Fibroblast of skin of back (primary cell): Measurements from ENCODE around the gene MCF2L.

ENCODE experiments used
- DNase-seq: peaks from one replicate; pipeline ENCODE4 v3.0.0-alpha.2; 2013

The MCF2L gene

GRCh38 chr13:112997188-112998130 lies 28.4 kb downstream of the MCF2L start:
- DNase-seq = no peak

GRCh38 chr13:112998521-112999280 lies 29.7 kb downstream of the MCF2L start:
- DNase-seq = no peak

GRCh38 chr13:112999414-113000177 lies 30.6 kb downstream of the MCF2L start:
- no peak for DNase-seq

GRCh38 chr13:113000575-113000974 lies 31.6 kb downstream of the MCF2L start:
- DNase-seq = no peak

GRCh38 chr13:113001241-113002140 lies 32.5 kb downstream of the MCF2L start:
- DNase-seq = peak; percentile 40

GRCh38 chr13:113002206-113002912 lies 33.3 kb downstream of the MCF2L start:
- DNase-seq = no peak

- DNase-seq = no peak
Observed at GRCh38 chr13:113002913-113003290, 33.9 kb downstream of the MCF2L start.

- no peak for DNase-seq
Observed at GRCh38 chr13:113004126-113004525, 35.1 kb downstream of the MCF2L start.

GRCh38 chr13:113005076-113005865 lies 36.3 kb downstream of the MCF2L start:
- DNase-seq = no peak

GRCh38 chr13:113005997-113006396 lies 37.0 kb downstream of the MCF2L start:
- DNase-seq = no peak

- no peak for DNase-seq
Observed at GRCh38 chr13:113006660-113007059, 37.6 kb downstream of the MCF2L start.

GRCh38 chr13:113008851-113009250 lies 39.8 kb downstream of the MCF2L start:
- no peak for DNase-seq

- DNase-seq = no peak
Observed at GRCh38 chr13:113009743-113010509, 40.9 kb downstream of the MCF2L start.

- no peak for DNase-seq
Observed at GRCh38 chr13:113010510-113010865, 41.5 kb downstream of the MCF2L start.

- no peak for DNase-seq
Observed at GRCh38 chr13:113013303-113013702, 44.3 kb downstream of the MCF2L start.

- DNase-seq = no peak
Observed at GRCh38 chr13:113013878-113014751, 45.1 kb downstream of the MCF2L start.

- DNase-seq = no peak
Observed at GRCh38 chr13:113014752-113015745, 46.0 kb downstream of the MCF2L start.
